Heart left ventricle (tissue), 16 donors: ENCODE results near the gene HEMGN. TPM values are rescaled to one million over a fixed set of nuclear protein-coding genes. Genes with fewer than 3 reads are reported as not detected.

Experiments used
- ATAC-seq, 4 donors: fragments of 200-7000 bp; cut with Tn5 transposase; one replicate each; pipeline ENCODE4 v1.9.1; 2020 to 2022; ENCODE audit warnings: moderate library complexity in 4 of 4, mild to moderate bottlenecking in 3 of 4, moderate number of reproducible peaks in 1 of 4
- DNase-seq, 5 donors: peaks; one replicate each; pipeline ENCODE4 v3.0.0-alpha.2; 2020
- H3K27ac ChIP-seq, 12 donors: fragments of 200-600 bp; sonication (generic) in 4 of 12; one replicate each; pipeline versions ENCODE4 v1.5.0 to v1.8.0; 2016 to 2022; ENCODE audit warnings: mild to moderate bottlenecking in 2 of 12
- H3K27me3 ChIP-seq, 9 donors: fragments of 200-600 bp; sonication (generic) in 2 of 9; one replicate each; pipeline versions ENCODE4 v1.5.1 to v1.8.0; 2016 to 2022; ENCODE audit warnings: mild to moderate bottlenecking in 3 of 9
- H3K36me3 ChIP-seq, 9 donors: fragments of 200-600 bp; sonication (generic) in 2 of 9; one replicate each; pipeline versions ENCODE4 v1.5.0 to v1.8.0; 2018 to 2022; ENCODE audit warnings: mild to moderate bottlenecking in 2 of 9
- H3K4me1 ChIP-seq, 12 donors: fragments of 200-600 bp; sonication (generic) in 4 of 12; one replicate each; pipeline versions ENCODE4 v1.5.0 to v1.8.0; 2016 to 2022; ENCODE audit warnings: mild to moderate bottlenecking in 3 of 12
- H3K4me3 ChIP-seq, 12 donors: fragments of 200-600 bp; sonication (generic) in 4 of 12; one replicate each; pipeline versions ENCODE4 v1.5.0 to v1.8.0; 2017 to 2022; ENCODE audit warnings: mild to moderate bottlenecking in 9 of 12, moderate library complexity in 4 of 12
- H3K9me3 ChIP-seq, 12 donors: fragments of 200-600 bp; sonication (generic) in 4 of 12; one replicate each; pipeline versions ENCODE4 v1.5.0 to v1.8.0; 2016 to 2022; ENCODE audit warnings: mild to moderate bottlenecking in 1 of 12
- CTCF ChIP-seq, 12 donors: fragments of 200-600 bp; sonication (generic) in 4 of 12; IDR thresholded peaks; one replicate each; pipeline versions ENCODE4 v1.5.0 to v1.8.0; 2018 to 2022; ENCODE audit warnings: antibody characterized with exemption in 12 of 12, mild to moderate bottlenecking in 5 of 12
- POLR2A ChIP-seq, 2 donors: fragments of 450-650 bp; IDR thresholded peaks; one replicate each; pipeline ENCODE4 v1.6.1; 2017; ENCODE audit warnings: antibody characterized with exemption in 2 of 2, mild to moderate bottlenecking in 2 of 2, moderate library complexity in 2 of 2
- whole genome bisulfite sequencing, 4 donors: extraction: QIAGEN DNeasy Blood & Tissue Kit in 2 of 4; methylation state at CpG; one replicate each; pipeline versions ENCODE4 v1.1.5 to v1.1.7; 2013 to 2018; 5-methylcytosine and 5-hydroxymethylcytosine counted together
- intact Hi-C, 10 donors: fragments of 100-400 bp; cut with DNase I; formaldehyde crosslinking; loops; one replicate each; pipeline versions ENCODE4 v1.11.1 to v1.14.2; 2022
- polyA plus RNA-seq, 2 donors: library from polyadenylated mRNA; stranded (reverse); fragments of 200-250 nt; gene quantifications; one replicate each; pipeline ENCODE4 v1.2.3, GENCODE V29; 2013
- total RNA-seq, 9 donors: library from RNA; depleted of rRNA in 2 of 9; stranded (reverse); fragments of >200 nt in 2 of 9; fragmentation: NEBNext Ultra II Directional in 3 of 9; extraction: Animal tissue kit (Norgen Biotek cat#: 25700) in 3 of 9; gene quantifications; one replicate each; pipeline versions ENCODE4 v1.1.0 to v1.2.4, GENCODE V29; 2016 to 2023
- donor health status: ischemic (EF 13 %, LVEDD 7.1; RV severe dilation, severe dysfunction).
- donor health status: healthy with polysubstance abuse.
- donor health status: DM: no; HTN: yes; CAD: no.
- donor health status: DM: no; HTN: no; CAD: no.
- donor health status: ischemic (EF 25% LVEDD 6.9; RV normal size, moderate dysfunction).
- donor health status: ischemic (EF 25% LVEDD 5.7; RV mildly dilated, moderate dysfunction).
- donor health status: healthy.
- donor health status: DM: yes; HTN: yes; CAD: no.
- donor health status: ischemic (EF 35%, LVEDD 5.7; RV mildly dilated, moderate dysfunction).
- donor health status: nonischemic (EF 11% LVEDD 7.7; RV severe dilation, severe dysfunction).
- donor health status: DM: yes; HTN: yes; CAD: no.
- donor health status: PGD.
- donor health status: ischemic (EF 29% LVEDD 5.4; RV normal size, mild dysfunction).
- donor health status: nonischemic (EF 23%, LVEDD 6.1; RV moderate dilation, normal function).

Gene HEMGN
- total and polyA plus RNA-seq, 11 donors, result 0.23 to 0.40 TPM; not detected in 9

- 38 to 49% (median 42%) methylated on average over 8 to 9 of the region's 9 CpGs for WGBS, 4 donors
These were observed 47.8 kb downstream of the HEMGN start for GRCh38 chr9:97889941-97890887.

GRCh38 chr9:97880336-97880735, 57.6 kb downstream of the HEMGN start:
- no peak for ATAC-seq
- intact Hi-C loops, result no loop called here
- no peak overlapping the region for H3K27ac ChIP-seq
- peaks cover 0 to 14% (median 8%) of the 10 kb centered on the region in 12 donors for H3K4me1 ChIP-seq
- no peaks in the 10 kb centered on the region for H3K36me3 ChIP-seq
- TF ChIP-seq CTCF (IDR thresholded peaks at IDR 0.05), result no peak
- no peak for TF ChIP-seq POLR2A (IDR thresholded peaks at IDR 0.05)
- WGBS, 4 donors, result 55 to 77% (median 69%) methylated on average over 4 of the region's 4 CpGs
- no peak for DNase-seq
- no peak overlapping the region for H3K4me3 ChIP-seq
- peaks cover 0 to 4% (median 0%) of the 10 kb centered on the region in 9 donors for H3K27me3 ChIP-seq
- H3K9me3 ChIP-seq, result no peaks in the 10 kb centered on the region

More at GRCh38 chr9:97889941-97890887, 47.8 kb downstream of the HEMGN start:
- Histone ChIP-seq H3K27ac (no peak overlapping the region), H3K36me3 (no peaks in the 10 kb centered on the region), H3K4me1 (no peaks in the 10 kb centered on the region), H3K9me3 (peaks cover 0 to 17% (median 8%) of the 10 kb centered on the region in 12 donors), H3K4me3 (no peak overlapping the region), H3K27me3 (peaks cover 0 to 2% (median 0%) of the 10 kb centered on the region in 9 donors)
- ATAC-seq, result no peak
- intact Hi-C loops, result no loop called here
- TF ChIP-seq CTCF (IDR thresholded peaks at IDR 0.05) (peak in 11 of 12 donors; percentile 14 to 85 (median 48)), POLR2A (IDR thresholded peaks at IDR 0.05) (no peak)
- peak in 1 of 5 donors; percentile 31 for DNase-seq

Other genes with a start within 250 kb of the HEMGN start
- gene XPA, start 240.8 kb downstream of the HEMGN start, total RNA-seq, result 10 to 100 TPM in 2 of 9 donors, 1 to 10 TPM in 7; 4.0 to 12.1 (median 9.4) TPM
- 1 to 10 TPM; 5.6 to 8.3 TPM for gene XPA, start 240.8 kb downstream of the HEMGN start, polyA plus RNA-seq
- not detected for gene FOXE1, start 84.9 kb downstream of the HEMGN start, total RNA-seq
- gene FOXE1, start 84.9 kb downstream of the HEMGN start, polyA plus RNA-seq, result not detected
- 10 to 100 TPM in 3 of 9 donors, 1 to 10 TPM in 6; 5.2 to 23.3 (median 8.0) TPM for gene TRMO, start 15.7 kb downstream of the HEMGN start, total RNA-seq
- 1 to 10 TPM; 2.8 to 8.1 TPM for gene TRMO, start 15.7 kb downstream of the HEMGN start, polyA plus RNA-seq
- 10 to 100 TPM; 16.3 to 78.3 (median 45.7) TPM for gene ANP32B, start 45.2 kb upstream of the HEMGN start, total RNA-seq
- gene ANP32B, start 45.2 kb upstream of the HEMGN start, polyA plus RNA-seq, result 10 to 100 TPM; 58.6 to 66.1 TPM
- gene NANS, start 118.6 kb upstream of the HEMGN start, total RNA-seq, result 10 to 100 TPM; 24.3 to 59.0 (median 33.7) TPM
- gene NANS, start 118.6 kb upstream of the HEMGN start, polyA plus RNA-seq, result 100 to 1,000 TPM in 1 of 2 donors, 10 to 100 TPM in 1; 45.3 to 144 TPM
- gene TRIM14, start 181.1 kb upstream of the HEMGN start, total RNA-seq, result 10 to 100 TPM in 2 of 9 donors, 1 to 10 TPM in 6, under 1 TPM in 1; 0.89 to 20.8 (median 2.9) TPM
- 1 to 10 TPM in 1 of 2 donors, under 1 TPM in 1; 0.99 to 1.5 TPM for gene TRIM14, start 181.1 kb upstream of the HEMGN start, polyA plus RNA-seq